Fibroblast of mammary gland (primary cell): ENCODE results near the gene CYRIA.

Source experiments
- DNase-seq: peaks from one replicate; pipeline ENCODE4 v3.0.0-alpha.2; 2010; ENCODE audit warnings: low read depth
- H3K4me3 ChIP-seq: 2 replicates; pipeline ENCODE4 v1.5.1; 2011; ENCODE audit warnings: low read depth, mild to moderate bottlenecking, low read length, moderate library complexity; ENCODE audit not compliant: control insufficient read depth
- CTCF ChIP-seq: conservative IDR thresholded peaks from 2 replicates; pipeline ENCODE4 v1.5.1; 2011; ENCODE audit warnings: low read depth, low read length, inconsistent platforms; ENCODE audit not compliant: control insufficient read depth, insufficient read depth

Gene CYRIA

GRCh38 chr2:16625201-16625729, 40.4 kb downstream of the CYRIA start:
- no peak for DNase-seq
- no peak for TF ChIP-seq CTCF
- H3K4me3 ChIP-seq: no peak overlapping the region

DNA sequence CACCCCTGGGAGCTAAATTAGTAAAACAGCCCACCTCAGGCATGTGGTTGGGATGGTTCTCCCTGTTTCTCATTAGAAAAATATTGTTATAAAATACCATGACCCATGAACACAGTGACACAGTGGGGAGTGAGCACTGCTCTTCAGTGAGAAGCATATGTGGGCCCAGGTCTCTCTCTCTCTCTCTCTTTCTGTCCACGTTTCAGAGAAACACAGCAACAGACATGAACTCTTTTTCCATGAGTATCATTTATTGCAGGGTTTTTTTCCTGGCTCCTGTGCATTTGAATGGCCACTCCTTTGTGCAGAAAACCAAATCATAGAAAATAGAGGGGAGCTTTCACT, 41.2 kb downstream of the CYRIA start:
- H3K4me3 ChIP-seq: no peak overlapping the region
- DNase-seq: peak; percentile 27
- no peak for TF ChIP-seq CTCF

DNA sequence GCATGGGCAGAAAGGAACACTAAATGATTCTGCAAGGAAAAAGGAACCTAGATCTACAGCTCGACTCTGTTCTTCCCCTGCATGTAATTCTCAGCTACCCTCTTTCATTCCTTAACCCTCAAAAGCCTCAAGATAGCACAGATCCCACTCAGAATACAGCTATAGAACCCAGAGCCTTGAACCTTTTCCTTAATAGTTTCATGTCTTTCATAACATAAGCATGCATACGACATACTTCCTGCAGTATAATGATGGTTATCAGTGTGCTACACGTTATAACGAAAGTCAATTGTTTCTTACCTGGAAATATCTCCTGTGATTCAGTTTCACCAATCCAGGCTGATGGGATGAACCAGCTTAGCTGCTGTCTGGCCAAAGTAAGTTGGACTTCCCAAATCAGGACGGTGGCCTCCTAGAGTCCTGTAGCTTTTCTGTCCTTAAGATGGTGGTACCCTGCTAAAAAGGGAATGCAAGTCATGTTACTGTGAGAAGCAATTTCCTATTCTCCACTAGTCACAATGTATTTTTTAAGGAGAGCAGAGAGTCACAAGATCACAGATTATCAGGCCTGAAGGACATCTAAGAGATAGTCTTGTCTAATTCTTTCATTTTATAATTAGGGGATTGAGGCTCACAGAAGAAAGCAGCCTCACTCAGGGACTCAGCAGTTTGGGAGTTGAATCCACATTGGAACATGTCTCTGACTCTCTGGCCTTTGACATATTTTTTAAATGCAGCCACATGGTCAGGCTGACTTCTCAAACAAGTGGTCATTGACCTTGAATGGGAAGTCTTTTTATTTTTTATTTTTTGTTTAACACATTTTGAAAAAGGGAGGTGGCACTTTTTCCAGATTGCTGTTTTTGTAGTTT, 41.8 kb downstream of the CYRIA start:
- no peak overlapping the region for H3K4me3 ChIP-seq
- DNase-seq: peak; percentile 35
- TF ChIP-seq CTCF: no peak

GRCh38 chr2:16623031-16623430, 42.6 kb downstream of the CYRIA start:
- no peak for TF ChIP-seq CTCF
- no peak overlapping the region for H3K4me3 ChIP-seq
- DNase-seq: peak; percentile 85

- DNase-seq: no peak
- no peak for TF ChIP-seq CTCF
- no peak overlapping the region for H3K4me3 ChIP-seq
These were observed 43.1 kb downstream of the CYRIA start for GRCh38 chr2:16622399-16622968.

DNA sequence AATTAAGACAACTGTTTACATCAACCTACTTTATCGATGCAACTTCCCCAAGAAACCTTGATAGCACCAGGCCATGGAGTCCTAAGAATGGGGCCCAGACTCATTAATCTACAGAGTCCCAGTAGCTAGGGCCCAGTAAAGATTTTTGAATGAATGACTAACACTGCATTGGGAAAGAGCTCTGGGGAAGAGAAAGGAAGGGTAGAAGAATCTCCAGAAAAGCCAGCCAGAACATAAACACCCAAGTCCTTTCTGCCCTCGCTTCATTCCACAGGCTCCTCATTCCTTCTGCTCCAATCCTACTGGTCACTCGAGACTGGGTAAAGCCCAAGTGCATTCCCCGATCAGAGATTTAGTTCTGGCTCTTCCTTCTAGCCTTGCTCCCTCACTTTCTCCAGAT, 44.3 kb downstream of the CYRIA start:
- peak; percentile 54 for DNase-seq
- H3K4me3 ChIP-seq: no peak overlapping the region
- no peak for TF ChIP-seq CTCF

DNA sequence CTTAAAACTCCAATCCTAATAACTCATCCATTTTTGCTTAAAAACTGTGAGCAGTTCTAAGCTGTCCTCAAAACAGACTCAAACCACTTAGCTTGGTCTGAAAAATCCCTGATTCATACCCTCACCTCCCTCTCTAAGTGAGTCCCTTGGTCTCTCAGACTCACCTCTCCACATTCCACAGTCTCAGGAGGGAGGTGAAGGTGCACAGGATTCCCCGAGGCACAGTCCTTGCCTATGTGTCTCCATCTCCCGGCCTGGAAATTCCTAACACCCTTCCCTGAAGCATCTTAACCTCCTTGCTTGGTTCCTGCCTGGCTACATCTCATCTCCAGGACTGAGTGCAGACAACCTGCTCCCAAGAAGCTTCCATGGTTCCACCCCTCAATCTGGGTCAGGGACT, 45.0 kb downstream of the CYRIA start:
- no peak overlapping the region for H3K4me3 ChIP-seq
- DNase-seq: no peak
- TF ChIP-seq CTCF: no peak
